Astrocyte of the hippocampus (primary cell): ENCODE measurements around the gene HLA-G.
"Not testable (repeated sequence)": the region's sequence is repeated elsewhere in the genome, so short reads cannot be mapped to it uniquely, and the experiment has no call there.

Source experiments
- DNase-seq: peaks from one replicate; pipeline ENCODE4 v3.0.0; 2011; ENCODE audit warnings: low read depth, low spot score

Gene HLA-G

GRCh38 chr6:29870104-29870503, 42.5 kb downstream of the HLA-G start:
- DNase-seq: no peak

DNA sequence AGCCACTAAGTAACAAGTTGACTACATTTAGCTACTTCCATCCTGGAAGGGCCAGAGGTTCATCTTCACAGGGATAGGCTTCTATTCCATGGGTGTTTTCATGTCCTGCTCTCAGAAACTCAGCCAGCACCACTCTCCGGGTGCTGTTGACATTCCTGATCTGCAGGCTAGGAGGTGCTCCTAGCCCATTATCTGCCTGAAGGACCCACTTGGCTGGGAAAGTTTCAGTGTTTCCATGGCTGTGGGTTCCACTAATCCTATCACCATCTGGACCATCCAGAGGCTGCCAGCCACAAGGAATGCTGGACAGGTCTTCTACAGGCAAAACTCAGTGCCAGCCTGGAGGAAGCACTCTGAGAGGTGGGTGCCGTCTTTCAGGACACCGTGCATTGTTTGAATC, 45.2 kb downstream of the HLA-G start:
- DNase-seq: no peak

DNA sequence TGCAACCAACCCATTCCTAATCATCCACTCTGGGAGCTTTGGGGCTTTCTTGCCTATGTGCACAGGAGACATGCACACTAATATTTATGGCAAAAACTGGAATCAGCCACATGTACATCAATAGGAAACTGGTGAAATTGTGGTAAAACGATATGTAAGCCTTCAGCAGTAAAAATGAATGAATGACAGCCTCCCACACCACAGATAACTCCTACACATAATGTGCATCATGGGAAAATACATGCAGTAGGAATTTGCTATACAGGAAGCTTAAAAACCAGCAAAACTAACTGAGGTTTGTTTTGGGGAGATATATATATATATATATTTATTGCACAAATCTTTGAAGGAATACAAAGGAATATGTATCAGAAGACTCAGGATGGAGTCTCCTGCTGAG, 47.6 kb downstream of the HLA-G start:
- no peak for DNase-seq

DNA sequence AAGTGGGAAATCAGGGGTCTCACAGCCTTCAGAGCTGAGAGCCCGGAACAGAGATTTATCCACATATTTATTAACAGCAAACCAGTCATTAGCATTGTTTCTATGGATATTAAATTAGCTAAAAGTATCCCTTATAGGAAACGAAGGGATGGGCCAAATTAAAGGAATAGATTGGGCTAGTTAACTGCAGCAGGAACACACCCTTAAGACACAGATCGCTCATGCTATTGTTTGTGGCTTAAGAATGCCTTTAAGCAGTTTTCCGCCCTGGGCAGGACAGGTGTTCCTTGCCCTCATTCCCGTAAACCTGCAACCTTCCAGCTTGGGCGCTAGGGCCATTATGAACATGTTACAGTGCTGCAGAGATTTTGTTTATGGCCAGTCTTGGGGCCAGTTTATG, 48.1 kb downstream of the HLA-G start:
- DNase-seq: not testable (repeated sequence)
